ENCODE results near the gene CDC14B.
"Not testable (repeated sequence)": the region's sequence is repeated elsewhere in the genome, so short reads cannot be mapped to it uniquely, and the experiment has no call there.

CDC14B gene

DNA sequence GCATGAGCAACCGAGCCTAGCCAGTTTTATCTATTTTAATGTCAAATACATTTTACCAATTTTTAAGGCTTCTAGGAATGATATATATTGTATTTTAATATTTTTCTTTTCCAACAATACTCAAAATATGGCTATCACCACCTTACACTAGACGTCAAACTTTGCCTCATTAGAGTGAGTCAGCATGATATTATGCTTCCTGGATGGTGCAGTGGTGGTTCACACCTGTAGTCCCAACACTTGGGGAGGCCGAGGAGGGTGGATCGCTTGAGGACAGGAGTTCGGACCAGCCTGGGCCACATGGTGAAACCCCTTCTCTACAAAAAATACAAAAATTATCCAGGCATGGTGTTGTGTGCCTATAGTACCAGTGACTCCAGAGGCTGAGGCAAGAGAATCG, 7.3 kb upstream of the CDC14B start:
- no peak for DNase-seq (ENCODE audit: low read depth in 2 of 2, low spot score in 1 of 2)

DNA sequence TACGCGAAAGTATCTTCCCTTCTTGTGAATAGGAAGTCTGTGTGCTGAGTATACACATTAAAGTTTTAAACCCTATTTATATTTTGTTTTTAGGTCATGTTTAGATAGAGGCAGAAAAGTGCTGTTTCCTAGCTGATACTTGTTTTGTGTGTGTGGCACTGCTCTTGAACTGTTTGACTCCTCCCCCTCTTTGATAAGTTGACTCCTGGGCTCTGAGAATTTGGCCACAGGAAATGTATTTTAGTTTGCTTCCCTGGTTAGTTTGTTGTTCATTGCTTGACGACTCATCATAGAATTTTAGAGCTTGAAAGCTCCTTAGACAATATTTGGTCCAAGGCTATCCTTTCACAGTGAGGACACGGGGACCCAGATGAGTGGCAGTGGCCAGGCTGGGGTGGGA, 2.0 kb upstream of the CDC14B start:
- no peak for DNase-seq (ENCODE audit: low read depth in 2 of 2, low spot score in 1 of 2)

DNA sequence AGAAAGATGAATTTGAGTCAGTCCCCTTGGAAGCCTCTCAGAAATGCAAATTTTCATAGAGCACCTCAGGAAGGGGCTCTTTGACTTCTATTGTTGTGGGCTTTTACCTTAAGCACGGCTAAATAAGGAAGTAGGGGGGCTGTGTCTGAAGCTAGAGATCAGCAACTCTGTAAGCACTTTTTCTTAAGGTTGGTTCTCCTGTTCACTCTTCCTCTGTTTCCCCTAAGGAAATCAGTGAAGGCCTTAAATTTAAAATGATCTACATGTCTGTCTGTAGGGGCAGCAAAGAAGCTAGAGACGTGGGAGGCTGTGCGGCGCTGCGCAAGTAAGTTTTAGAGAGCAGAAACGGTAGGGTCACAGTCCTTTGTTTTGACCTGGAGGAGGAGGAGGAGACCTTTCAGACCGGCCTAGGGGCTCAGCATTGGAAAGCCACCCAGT, 1.2 kb upstream of the CDC14B start:
- no peak for DNase-seq (ENCODE audit: low read depth in 2 of 2, low spot score in 1 of 2)

DNA sequence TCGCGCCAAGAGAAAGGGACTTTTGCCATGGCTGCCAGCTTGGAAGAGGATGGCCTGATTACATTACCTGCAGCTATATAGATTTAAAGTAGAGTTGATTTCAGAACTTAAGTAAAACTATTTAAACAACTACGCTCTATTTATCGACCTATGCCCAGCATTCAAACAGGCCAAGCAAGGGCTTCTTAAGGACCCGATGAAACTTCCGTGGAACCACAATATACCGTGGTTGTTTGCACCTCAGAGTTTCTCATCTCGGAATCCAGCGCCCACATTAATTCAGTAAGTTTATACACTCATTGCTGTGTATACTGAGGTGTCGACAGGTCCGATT, 505 bp upstream of the CDC14B start:
- DNase-seq (ENCODE audit: low read depth in 2 of 2, low spot score in 1 of 2): no peak

DNA sequence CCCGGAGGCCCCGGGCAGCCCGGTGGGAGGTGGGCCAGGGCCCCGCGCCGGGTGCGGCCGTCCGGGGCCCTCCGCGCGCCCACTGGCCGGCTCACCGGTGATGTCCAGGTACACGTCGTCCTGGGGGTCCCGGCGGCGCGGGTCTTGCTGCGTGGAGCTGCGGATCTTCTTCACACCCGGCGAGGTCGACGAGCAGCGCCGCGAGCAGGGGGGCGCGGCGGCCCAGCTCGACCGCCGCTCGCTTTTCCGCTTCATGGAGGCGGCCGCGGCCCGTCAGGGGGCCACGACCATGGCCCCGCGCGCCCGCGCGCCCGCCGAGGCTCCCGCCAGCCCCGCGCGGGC, 548 bp downstream of the CDC14B start:
- DNase-seq (ENCODE audit: low read depth in 2 of 2, low spot score in 1 of 2): no peak

DNA sequence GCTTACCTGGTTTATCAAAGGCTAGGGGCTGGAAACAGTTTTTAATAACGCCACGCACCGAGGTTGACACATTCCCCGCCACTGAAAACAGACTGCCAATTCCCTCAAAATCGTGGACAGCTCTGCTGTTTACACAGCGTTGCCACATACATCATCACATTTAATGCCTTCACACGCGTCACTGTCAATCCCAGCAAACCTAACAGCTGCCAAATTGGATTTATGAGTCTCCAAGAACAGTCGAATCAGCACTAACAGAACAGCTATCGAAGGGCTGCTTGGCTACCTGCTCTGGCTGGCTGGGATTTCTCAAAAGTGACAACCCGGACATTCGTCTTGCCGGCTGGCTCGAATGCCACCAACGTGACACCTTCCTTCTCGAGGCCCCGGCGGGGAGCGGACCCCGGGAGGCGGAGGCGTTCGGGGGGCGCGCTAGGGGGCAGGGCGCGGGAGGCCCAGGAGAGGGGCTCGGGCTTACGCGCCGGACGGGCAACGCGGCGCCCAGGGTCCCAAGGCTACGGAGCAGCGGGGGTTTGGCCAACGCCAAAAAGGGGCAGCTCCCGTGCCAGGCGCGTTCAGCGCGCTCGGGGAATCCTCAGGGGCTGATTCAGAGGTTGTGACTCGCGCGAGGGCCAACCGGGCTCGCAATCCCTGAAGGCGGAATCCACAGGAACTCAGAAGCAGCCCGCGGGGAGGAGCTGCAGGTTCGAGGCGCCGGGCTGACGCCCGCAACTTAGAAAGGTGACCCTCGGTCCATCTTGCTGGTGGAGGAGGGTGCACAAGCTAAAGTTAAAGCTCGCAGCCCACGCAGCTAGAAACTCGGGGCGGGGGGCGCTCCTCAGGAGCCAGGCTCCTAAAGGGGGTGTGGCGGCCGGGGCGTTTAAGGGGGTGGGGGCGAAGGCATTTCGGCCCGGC, 1.2 kb downstream of the CDC14B start:
- DNase-seq (ENCODE audit: low read depth in 2 of 2, low spot score in 1 of 2): no peak

DNA sequence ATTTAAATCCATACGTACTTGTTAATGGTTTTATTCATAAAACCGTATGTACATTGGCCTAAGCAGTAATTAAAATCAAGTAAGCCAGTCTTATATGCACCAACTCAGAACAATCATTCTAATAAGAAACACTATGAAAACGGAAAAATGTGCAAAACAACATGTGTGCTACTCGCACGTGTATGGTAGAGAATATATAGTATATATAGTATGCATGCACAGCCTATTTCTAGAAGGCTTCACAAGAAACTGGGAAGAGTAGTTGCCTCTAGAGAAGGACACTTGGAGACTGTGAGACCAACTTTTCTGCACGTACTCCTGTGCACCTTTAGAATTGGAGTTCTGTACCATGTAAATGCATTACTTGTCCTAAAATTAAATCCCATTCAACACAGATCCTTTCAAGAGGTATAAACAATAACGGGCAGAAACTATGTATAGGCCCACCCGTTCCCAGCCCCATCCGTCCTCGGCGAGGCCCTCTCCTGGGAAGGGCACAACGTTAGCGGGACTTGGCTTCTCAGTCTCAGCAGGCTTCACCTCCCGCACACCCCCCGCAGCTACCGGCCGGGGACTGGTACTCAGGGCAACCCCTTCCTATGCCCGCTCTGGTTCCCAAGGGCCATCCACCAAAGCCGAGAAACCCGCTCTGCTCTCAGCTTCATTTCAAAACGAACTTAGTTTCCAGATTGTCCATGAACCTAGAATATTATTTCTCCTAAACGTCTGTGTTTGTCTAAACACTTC, 2.0 kb downstream of the CDC14B start:
- no peak for DNase-seq (ENCODE audit: low read depth in 2 of 2, low spot score in 1 of 2)

DNA sequence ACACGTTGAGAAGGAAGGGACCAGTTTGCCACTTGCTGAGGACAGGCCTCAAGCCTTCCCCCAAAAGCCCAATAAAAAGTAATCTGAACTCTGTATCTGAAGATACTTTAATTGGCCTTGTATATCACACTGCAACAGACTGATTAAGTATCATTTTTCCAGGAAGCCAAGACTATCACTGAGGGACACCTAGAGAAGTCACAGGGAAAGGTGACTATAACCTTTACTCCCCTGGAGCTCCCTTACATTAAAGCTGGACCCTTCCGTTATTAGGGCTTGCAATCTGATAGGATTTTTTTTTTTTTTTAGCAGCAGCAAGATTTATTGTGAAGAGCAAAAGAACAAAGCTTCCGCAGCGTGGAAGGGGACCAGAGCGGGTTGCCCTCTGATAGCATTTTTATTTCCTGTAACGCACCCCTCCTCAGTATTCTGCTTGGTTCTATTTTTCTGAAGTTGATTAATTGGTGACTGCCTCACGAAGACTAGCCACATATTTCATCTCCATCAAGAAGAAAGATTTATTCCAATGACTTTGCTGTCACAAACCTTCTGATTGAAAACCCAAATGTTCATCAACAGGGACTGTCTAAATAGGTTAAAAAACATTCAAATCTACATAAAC, 2.7 kb downstream of the CDC14B start:
- DNase-seq (ENCODE audit: low read depth in 2 of 2, low spot score in 1 of 2): no peak

DNA sequence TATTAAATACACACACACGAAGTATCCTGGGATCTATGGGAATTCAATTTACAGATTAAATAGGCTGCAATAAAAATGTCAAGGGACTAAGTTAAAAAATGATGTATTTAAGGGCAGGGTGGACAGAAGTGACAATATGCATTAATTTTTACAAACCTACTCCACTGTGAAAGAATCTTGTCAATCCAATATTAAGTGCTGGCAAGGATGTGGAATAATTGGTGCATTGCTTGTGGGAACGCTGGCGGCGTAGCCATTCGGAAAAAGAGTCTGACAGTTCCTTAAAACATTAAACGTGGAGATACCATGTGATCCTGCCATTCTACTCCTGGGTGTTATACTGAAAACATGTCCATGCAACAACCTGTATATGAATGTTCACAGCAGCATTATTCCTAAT, 4.2 kb downstream of the CDC14B start:
- DNase-seq (ENCODE audit: low read depth in 2 of 2, low spot score in 1 of 2): no peak

DNA sequence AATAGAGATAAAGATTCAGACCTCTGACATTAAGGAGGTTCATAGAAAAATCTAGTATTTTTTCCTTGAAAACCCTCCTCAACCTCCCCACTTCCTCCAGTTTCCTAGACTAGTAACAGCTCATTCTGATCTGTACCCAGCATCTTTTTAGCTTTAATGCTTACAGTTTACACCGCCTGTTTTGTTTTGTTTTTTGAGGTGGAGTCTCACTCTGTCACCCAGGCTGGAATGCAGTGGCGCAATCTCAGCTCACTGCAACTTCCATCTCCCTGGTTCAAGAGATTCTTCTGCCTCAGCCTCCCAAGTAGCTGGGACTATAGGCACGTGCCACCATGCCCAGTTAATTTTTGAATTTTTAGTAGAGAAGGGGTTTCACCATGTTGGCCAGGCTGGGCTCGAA, 5.0 kb downstream of the CDC14B start:
- not testable (repeated sequence) for DNase-seq (ENCODE audit: low read depth in 2 of 2, low spot score in 1 of 2)

DNA sequence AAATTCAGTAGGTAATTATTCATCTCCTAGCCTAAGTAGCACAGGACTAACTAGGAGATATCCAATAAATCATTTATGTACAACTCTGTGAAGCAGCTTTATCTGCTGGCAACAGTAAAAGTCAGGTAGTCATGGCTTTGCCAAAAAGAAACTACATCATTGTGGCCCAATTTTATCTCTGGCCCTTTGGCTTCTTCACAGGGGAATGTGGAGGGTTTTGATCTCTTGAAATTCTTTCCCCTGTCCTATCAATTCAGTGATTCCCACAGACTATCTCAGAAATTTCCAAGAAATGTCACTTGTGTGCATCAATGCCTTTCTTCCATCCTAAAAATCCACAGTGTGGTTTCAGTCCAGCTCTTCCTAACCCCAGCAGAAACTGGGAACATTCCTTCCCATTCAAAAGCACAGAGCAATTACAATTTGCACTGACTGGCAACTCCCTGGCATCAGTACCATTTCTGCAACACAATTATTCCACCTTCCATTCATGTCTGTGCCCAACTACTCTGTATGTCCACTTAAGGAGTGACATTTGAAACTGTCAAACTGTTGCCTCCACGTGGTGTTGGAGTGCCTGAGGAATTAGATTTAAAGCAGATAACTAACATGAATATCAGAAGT, 6.6 kb downstream of the CDC14B start:
- DNase-seq (ENCODE audit: low read depth in 2 of 2, low spot score in 1 of 2): no peak

DNA sequence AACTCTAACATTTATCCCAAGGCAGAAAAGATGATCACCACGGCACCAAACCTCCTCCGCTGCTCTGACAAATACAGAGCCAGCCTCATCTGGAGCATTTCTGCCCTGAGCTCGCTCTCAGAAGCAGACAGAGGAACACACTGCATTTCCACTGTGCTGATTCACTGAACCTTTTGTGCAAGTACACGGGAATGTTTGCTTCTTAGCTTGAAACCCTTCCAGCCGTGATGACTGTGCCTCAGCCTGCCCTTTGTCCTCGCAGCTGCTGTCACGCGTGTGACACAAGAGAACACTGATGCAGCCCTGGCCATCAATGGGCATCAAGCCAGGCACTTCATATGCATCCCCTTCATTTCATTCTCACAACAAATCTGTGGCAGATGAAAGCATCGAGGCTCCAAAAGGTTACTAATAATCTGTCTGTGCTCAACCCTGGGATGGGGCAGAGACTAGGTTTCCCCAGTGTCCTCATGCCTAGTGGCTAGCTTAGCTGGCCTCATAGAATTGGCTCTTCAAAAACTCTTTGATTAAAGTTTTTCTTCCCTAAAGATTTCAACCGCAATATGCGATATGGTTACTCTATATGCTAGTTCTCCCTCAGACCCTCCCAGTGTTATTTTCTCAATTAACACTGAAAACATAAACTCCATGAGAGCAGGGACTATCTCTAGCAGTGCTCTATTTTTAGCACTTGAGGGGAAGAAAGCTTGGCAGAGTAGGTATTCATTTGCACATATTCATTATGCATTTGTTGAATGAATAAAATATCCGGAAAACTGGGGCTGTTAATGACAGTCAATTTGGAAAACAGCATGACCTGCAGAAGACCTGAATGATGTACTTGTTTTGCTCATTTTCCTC, 7.3 kb downstream of the CDC14B start:
- DNase-seq (ENCODE audit: low read depth in 2 of 2, low spot score in 1 of 2): no peak

DNA sequence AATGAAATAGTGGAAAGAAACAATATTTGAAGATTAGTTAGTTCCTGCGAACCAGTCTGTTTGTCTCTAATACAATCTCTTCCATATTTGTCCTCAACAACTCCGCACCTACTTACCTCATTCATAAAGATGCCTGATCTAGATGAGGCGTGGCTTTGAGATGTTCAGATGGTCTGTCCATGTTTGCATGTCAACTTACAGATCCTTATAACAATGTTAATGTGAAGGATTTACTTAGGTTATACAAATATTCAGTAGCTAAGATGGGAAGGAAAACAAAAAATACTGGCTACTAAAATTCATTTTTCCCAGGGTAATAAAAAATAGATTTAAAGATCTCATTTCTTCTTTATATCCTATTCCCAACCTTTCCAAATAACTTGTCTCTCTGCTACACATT, 8.3 kb downstream of the CDC14B start:
- no peak for DNase-seq (ENCODE audit: low read depth in 2 of 2, low spot score in 1 of 2)

DNA sequence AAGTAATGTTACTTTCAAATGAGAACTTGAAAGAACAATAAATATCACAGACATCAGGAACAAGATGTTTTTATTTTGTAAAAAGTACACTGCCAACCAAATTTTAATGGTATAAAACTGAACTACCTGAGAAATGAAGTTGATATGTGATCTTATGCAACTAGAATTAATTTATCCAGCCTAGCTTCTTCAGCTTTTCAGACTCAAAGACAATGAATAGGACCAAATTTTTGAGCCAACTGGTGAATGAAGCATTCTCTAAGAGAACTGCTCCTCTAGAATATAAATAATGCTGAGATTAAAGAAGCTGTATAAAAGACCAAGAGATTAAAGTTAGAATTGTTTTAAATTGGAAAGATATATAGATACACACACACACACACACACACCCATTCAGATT, 9.9 kb downstream of the CDC14B start:
- DNase-seq (ENCODE audit: low read depth in 2 of 2, low spot score in 1 of 2): no peak

DNA sequence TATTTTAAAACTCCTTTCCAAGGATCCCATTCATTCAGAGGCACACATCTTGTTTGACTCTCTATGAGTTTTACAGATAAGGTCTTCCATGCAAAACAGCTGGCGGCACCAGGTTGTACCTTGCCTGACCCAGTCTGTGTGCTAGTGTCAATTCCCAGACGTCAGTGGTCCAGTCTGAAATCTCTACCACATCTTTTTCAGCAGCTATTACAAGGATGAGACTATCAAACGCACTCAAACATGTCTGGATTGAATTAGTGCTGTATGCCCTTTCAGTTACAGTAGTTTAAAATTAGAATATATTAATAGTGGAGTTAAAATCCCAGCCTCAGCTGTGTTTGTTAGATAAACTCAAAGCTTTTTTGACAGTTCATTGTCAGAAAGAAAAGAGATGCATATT, 11.7 kb downstream of the CDC14B start:
- no peak for DNase-seq (ENCODE audit: low read depth in 2 of 2, low spot score in 1 of 2)

DNA sequence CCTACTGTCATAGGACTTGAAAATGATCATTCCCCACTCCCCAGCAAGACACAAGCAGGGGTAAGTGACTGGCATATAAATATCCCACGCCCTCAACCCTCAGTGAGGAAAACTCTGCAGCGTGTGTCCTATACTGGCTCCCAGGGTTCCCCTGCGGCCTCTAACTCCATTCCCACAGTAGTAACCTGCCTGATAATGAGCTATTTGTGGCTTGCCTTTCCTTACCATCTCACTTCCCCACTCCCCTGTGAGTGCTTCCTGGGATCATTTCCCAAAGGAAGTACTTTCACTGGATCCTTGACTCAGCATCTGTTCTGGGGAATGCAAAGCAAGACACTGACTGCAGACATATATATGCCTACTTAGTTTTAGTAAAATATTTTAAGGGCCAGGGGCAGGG, 14.3 kb downstream of the CDC14B start:
- DNase-seq (ENCODE audit: low read depth in 2 of 2, low spot score in 1 of 2): no peak

DNA sequence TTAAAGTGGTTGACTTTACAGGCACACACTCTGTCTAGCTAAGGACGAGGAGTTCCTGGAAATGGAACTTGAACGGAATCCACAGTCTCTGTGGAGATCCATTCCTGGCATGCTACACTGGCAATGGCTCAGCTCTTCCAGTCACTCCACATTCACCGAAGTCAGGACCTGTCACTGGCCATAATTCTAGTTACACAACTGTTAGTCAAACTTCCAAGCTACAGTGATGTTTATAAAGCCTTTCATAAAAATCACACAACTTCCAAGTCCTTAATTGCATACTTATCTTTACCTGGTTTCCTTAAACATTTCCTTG, 15.7 kb downstream of the CDC14B start:
- DNase-seq (ENCODE audit: low read depth in 2 of 2, low spot score in 1 of 2): no peak

DNA sequence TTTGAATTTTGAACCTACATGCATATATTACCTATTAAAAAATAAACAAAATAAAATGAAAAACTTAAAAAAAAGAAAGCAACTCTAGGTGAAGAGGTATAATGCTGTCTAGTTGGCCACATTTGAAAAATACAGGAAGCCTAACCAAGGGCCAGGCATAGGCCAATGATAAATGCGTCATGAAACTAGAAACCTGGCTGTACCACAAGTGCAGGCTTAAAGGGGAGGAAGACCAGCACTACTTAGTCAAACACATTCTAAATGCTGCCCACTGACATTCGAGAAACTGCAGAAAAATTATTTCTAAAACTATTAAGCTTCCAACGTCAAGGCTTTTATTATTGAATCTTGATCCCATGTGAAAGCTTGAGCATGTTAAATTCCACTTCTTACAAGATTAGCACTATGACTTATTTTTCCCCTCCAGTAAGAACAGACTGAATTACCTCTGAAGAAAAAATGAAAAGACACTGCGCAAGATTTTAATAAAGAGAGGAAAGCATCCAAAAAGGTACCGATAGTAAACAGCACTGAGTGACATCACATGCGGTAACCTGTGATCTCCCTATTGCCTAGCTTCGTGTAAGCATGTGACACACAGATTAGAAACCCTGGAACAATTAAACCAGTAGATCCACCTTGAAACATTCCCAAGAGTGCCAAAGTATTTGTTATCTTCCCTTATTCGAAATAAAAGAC, 16.2 kb downstream of the CDC14B start:
- DNase-seq (ENCODE audit: low read depth in 2 of 2, low spot score in 1 of 2): no peak

DNA sequence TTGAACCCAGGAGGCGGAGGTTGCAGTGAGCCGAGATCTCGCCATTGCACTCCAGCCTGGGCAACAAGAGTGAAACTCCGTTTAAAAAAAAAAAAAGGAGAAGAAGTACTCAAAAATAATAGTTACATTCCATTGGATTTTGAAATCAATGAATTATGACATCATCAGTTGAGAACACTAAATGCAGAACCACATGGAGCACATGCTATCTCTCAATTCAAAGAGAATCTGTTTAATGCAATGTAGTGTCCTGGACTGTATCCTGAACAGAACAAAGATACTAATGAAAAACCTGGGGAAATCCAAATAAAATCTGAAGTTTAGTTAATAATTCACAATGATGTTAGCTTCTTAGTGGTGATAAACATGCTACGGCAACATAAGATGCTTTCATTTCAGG, 20.3 kb downstream of the CDC14B start:
- DNase-seq (ENCODE audit: low read depth in 2 of 2, low spot score in 1 of 2): no peak

DNA sequence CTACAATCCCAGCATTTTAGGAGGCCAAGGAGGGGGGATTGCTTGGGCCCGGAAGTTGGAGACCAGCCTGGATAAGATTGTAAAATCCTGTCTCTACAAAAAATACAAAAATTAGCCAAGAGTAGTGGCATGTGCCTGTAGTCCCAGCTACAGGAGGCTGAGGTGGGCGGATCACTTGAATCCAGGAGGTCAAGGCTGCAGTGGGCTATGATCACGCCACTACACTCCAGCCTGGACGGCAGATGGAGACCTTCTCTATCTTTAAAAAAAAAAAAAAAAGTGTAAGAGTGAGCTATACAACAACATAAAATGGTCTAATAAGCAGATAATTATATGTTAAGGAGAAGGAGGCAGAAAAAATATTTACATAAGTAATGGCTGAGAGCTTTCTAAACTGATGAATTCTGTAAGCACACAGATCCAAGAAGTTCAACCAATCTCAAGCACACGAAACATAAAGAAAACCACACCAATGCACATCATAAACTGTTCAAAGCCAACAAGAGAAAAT, 23.0 kb downstream of the CDC14B start:
- no peak for DNase-seq (ENCODE audit: low read depth in 2 of 2, low spot score in 1 of 2)
